Endodermal cell (in vitro differentiated cells): ENCODE results near the gene HOXC11. TPM values are rescaled to one million over a fixed set of nuclear protein-coding genes. Genes with fewer than 3 reads are reported as not detected.
A peak's percentile ranks its signal among the peaks of the same experiment; 100 is the strongest.

Experiments
- DNase-seq: peaks from one replicate; pipeline ENCODE4 v3.0.0-alpha.2; 2017
- H3K27ac ChIP-seq: 2 replicates; pipeline ENCODE4 v1.5.1; 2013; ENCODE audit warnings: mild to moderate bottlenecking, low read depth, low read length, moderate library complexity
- H3K27me3 ChIP-seq: 2 replicates; pipeline ENCODE4 v1.6.1; 2013; ENCODE audit warnings: mild to moderate bottlenecking, low read length, moderate library complexity; ENCODE audit not compliant: insufficient read depth, control insufficient read depth, poor library complexity, severe bottlenecking
- H3K36me3 ChIP-seq: 2 replicates; pipeline ENCODE4 v1.7.0; 2013; ENCODE audit warnings: mild to moderate bottlenecking, low read length, moderate library complexity; ENCODE audit not compliant: control insufficient read depth, insufficient read depth
- H3K4me1 ChIP-seq: one replicate; pipeline ENCODE4 v1.7.0; 2013; ENCODE audit warnings: low read length; ENCODE audit not compliant: control insufficient read depth, insufficient read depth
- H3K4me3 ChIP-seq: 2 replicates; pipeline ENCODE4 v1.5.1; 2013; ENCODE audit warnings: mild to moderate bottlenecking, low read length, moderate library complexity
- H3K9ac ChIP-seq: 2 replicates; pipeline ENCODE4 v1.6.1; 2013; ENCODE audit warnings: mild to moderate bottlenecking, low read length, moderate library complexity; ENCODE audit not compliant: poor library complexity, severe bottlenecking; ENCODE audit errors: extremely low read depth
- H3K9me3 ChIP-seq: 2 replicates; pipeline ENCODE4 v1.6.1; 2013; ENCODE audit warnings: mild to moderate bottlenecking, low read length, moderate library complexity; ENCODE audit not compliant: control insufficient read depth
- H3K27ac Mint-ChIP-seq: 2 replicates; pipeline ENCODE4 v1.8.0; 2020; ENCODE audit warnings: mixed read lengths
- H3K27me3 Mint-ChIP-seq: 2 replicates; pipeline ENCODE4 v1.8.0; 2021; ENCODE audit warnings: mild to moderate bottlenecking, mixed read lengths; ENCODE audit not compliant: insufficient read depth
- H3K36me3 Mint-ChIP-seq: 2 replicates; pipeline ENCODE4 v1.8.0; 2020; ENCODE audit warnings: low read depth, mixed read lengths
- H3K4me1 Mint-ChIP-seq: 2 replicates; pipeline ENCODE4 v1.8.0; 2020; ENCODE audit warnings: mixed read lengths
- H3K4me3 Mint-ChIP-seq: 2 replicates; pipeline ENCODE4 v1.8.0; 2020; ENCODE audit warnings: mild to moderate bottlenecking, moderate library complexity, mixed read lengths
- H3K9me3 Mint-ChIP-seq: 2 replicates; pipeline ENCODE4 v1.8.0; 2020; ENCODE audit warnings: mild to moderate bottlenecking, mixed read lengths
- CTCF ChIP-seq: fragments of 200-600 bp; sonication (generic); conservative IDR thresholded peaks from 2 replicates; pipeline ENCODE4 v1.5.0; 2021; ENCODE audit warnings: antibody characterized with exemption, mild to moderate bottlenecking
- WGBS, 2 experiments: methylation state at CpG; one replicate each; pipeline versions ENCODE4 v1.1.5 to v1.1.7; 2013; ENCODE audit warnings: missing lambda C conversion rate in 2 of 2, mixed read lengths in 1 of 2; ENCODE audit not compliant: insufficient coverage in 1 of 2, insufficient read length in 1 of 2; 5-methylcytosine and 5-hydroxymethylcytosine counted together
- microRNA-seq: library from miRNA; unstranded; fragments of <30 nt; microRNA quantifications from one replicate; pipeline ENCODE4 v1.2.0, GENCODE V29; 2020; ENCODE audit warnings: borderline microRNAs expressed
- total RNA-seq, 2 donors: library from RNA; stranded (reverse); fragmentation: NEBNext Ultra II Directional in 1 of 2; extraction: Animal tissue kit (Norgen Biotek cat#: 25700) in 1 of 2; gene quantifications; 2 replicates in 1 of 2; 3 replicates in 1 of 2; pipeline ENCODE4 v1.2.1, GENCODE V29; 2021

HOXC11 gene
- total RNA-seq, 2 donors from 2014 or later, result not detected

GRCh38 chr12:54026640-54027441 lies 53.9 kb downstream of the HOXC11 start:
- 7 to 17% methylated on average over 11 to 19 of the region's 22 CpGs for WGBS, 2 experiments
- no peak for TF ChIP-seq CTCF
- no peaks in the 10 kb centered on the region for H3K36me3 Mint-ChIP-seq
- peaks cover 14% of the 10 kb centered on the region for H3K4me1 Mint-ChIP-seq
- H3K27me3 ChIP-seq, result peaks cover 100% of the 10 kb centered on the region
- no peaks in the 10 kb centered on the region for H3K4me1 ChIP-seq
- no peak overlapping the region for H3K4me3 Mint-ChIP-seq
- H3K9ac ChIP-seq, result no peak overlapping the region
- H3K27ac ChIP-seq, result no peak overlapping the region
- H3K4me3 ChIP-seq, result no peak overlapping the region
- H3K27ac Mint-ChIP-seq, result no peak overlapping the region
- H3K36me3 ChIP-seq, result no peaks in the 10 kb centered on the region
- H3K27me3 Mint-ChIP-seq, result peaks cover 99% of the 10 kb centered on the region
- H3K9me3 Mint-ChIP-seq, result peaks cover 2% of the 10 kb centered on the region
- no peaks in the 10 kb centered on the region for H3K9me3 ChIP-seq
- DNase-seq, result peak; percentile 49

Small RNA genes lying within 50 kb of the gene (microRNA-seq; reads per million reads assigned to microRNA genes)
- gene MIR196A2, result 3.7 reads per million, percentile 24 among the genes with 10 or more reads in this experiment

Other genes with a start within 250 kb of the HOXC11 start
- gene CALCOCO1, start 245.7 kb upstream of the HOXC11 start, total RNA-seq, result 10 to 100 TPM; 41.4 to 45.7 TPM
- gene CISTR, start 221.1 kb upstream of the HOXC11 start, total RNA-seq, result not detected
- not detected for gene HOXC13, start 34.3 kb upstream of the HOXC11 start, total RNA-seq
- gene HOXC12, start 18.2 kb upstream of the HOXC11 start, total RNA-seq, result not detected
- gene HOTAIR, start 1.8 kb downstream of the HOXC11 start, total RNA-seq, result not detected
- not detected for gene HOXC10, start 12.0 kb downstream of the HOXC11 start, total RNA-seq
- not detected for gene HOXC9, start 27.0 kb downstream of the HOXC11 start, total RNA-seq
- gene HOXC8, start 35.9 kb downstream of the HOXC11 start, total RNA-seq, result not detected
- gene HOXC6, start 55.3 kb downstream of the HOXC11 start, total RNA-seq, result not detected
- gene HOXC5, start 59.9 kb downstream of the HOXC11 start, total RNA-seq, result not detected
- gene HOXC4, start 80.7 kb downstream of the HOXC11 start, total RNA-seq, result not detected
- gene SMUG1, start 215.9 kb downstream of the HOXC11 start, total RNA-seq, result 10 to 100 TPM; 32.4 to 37.2 TPM